HG03135 (cell line): ENCODE data around the gene TUBB.
"Not testable (repeated sequence)": the region's sequence is repeated elsewhere in the genome, so short reads cannot be mapped to it uniquely, and the experiment has no call there.

Experiments
- ATAC-seq: cut with Tn5 transposase; IDR thresholded peaks from one replicate; pipeline ENCODE4 v1.9.1; 2021; ENCODE audit warnings: mild to moderate bottlenecking, moderate library complexity; ENCODE audit not compliant: unreplicated experiment

The TUBB gene

DNA sequence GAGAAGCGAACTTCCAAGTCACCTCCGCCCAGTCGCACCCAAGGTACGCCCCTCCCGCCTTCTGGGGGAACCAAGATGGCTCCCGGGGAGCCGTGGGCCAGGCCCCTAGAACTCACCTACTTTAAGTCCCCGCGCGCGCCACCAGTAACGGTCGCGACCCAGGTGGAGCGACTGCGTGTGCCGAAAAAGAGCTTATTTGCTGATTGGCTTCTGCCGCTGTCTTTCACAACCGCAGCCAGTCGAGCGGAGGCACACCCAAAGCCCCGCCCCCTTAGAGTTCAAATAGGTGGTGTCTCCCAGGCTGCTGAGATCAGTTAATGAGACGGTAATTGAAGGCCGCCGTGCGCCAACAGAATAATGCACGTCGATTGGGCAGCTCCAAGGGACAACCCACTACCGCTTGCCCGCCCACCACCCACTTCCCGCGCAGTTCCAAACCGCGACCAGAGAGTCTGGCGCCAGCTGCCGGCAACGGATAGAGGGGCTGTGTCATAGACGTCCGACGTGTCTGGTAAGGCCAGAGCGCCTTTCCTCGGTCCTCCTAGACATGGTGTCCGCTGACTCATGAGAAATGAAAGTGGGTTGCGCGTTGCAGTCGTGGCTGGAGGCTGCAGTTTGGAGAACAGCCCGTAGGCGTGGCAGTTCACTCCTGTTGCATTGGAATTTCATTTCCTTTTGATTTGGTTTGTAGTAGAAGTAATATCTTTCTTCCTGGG is 2.9 kb upstream of the TUBB start, which contains the start of gene MDC1:
Gene MDC1, minus strand, starts transcription at position 153 of the 716 bp plus-strand sequence. CDS start 2,106 bp downstream, outside the sequence.
- ATAC-seq: peak; percentile 73

- ATAC-seq: not testable (repeated sequence)
Measured at GRCh38 chr6:30717845-30718720, 2.1 kb upstream of the TUBB start.

- no peak for ATAC-seq
Measured at GRCh38 chr6:30719356-30719755, 796 bp upstream of the TUBB start.

GRCh38 chr6:30720738-30721197 is 616 bp downstream of the TUBB start:
- no peak for ATAC-seq

- ATAC-seq: no peak
Measured at GRCh38 chr6:30721198-30722024, 1.3 kb downstream of the TUBB start.

- ATAC-seq: not testable (repeated sequence)
Measured at GRCh38 chr6:30722025-30722279, 1.8 kb downstream of the TUBB start.

GRCh38 chr6:30722280-30723112 is 2.3 kb downstream of the TUBB start:
- ATAC-seq: no peak

DNA sequence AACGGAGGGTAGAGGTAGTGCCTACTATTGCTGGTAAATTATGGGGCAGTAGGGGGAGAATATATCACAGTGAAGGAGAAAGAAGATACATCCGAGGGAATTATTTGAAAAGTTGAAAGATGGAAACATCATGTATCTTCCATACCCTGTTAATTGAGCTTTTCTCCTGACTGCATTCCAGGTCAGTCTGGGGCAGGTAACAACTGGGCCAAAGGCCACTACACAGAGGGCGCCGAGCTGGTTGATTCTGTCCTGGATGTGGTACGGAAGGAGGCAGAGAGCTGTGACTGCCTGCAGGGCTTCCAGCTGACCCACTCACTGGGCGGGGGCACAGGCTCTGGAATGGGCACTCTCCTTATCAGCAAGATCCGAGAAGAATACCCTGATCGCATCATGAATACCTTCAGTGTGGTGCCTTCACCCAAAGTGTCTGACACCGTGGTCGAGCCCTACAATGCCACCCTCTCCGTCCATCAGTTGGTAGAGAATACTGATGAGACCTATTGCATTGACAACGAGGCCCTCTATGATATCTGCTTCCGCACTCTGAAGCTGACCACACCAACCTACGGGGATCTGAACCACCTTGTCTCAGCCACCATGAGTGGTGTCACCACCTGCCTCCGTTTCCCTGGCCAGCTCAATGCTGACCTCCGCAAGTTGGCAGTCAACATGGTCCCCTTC is 3.1 kb downstream of the TUBB start:
- ATAC-seq: not testable (repeated sequence)

DNA sequence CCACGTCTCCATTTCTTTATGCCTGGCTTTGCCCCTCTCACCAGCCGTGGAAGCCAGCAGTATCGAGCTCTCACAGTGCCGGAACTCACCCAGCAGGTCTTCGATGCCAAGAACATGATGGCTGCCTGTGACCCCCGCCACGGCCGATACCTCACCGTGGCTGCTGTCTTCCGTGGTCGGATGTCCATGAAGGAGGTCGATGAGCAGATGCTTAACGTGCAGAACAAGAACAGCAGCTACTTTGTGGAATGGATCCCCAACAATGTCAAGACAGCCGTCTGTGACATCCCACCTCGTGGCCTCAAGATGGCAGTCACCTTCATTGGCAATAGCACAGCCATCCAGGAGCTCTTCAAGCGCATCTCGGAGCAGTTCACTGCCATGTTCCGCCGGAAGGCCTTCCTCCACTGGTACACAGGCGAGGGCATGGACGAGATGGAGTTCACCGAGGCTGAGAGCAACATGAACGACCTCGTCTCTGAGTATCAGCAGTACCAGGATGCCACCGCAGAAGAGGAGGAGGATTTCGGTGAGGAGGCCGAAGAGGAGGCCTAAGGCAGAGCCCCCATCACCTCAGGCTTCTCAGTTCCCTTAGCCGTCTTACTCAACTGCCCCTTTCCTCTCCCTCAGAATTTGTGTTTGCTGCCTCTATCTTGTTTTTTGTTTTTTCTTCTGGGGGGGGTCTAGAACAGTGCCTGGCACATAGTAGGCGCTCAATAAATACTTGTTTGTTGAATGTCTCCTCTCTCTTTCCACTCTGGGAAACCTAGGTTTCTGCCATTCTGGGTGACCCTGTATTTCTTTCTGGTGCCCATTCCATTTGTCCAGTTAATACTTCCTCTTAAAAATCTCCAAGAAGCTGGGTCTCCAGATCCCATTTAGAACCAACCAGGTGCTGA is 3.9 kb downstream of the TUBB start:
- not testable (repeated sequence) for ATAC-seq

GRCh38 chr6:30724906-30725667 is 4.9 kb downstream of the TUBB start:
- ATAC-seq: no peak

- no peak for ATAC-seq
Measured at GRCh38 chr6:30725713-30726505, 5.8 kb downstream of the TUBB start.

DNA sequence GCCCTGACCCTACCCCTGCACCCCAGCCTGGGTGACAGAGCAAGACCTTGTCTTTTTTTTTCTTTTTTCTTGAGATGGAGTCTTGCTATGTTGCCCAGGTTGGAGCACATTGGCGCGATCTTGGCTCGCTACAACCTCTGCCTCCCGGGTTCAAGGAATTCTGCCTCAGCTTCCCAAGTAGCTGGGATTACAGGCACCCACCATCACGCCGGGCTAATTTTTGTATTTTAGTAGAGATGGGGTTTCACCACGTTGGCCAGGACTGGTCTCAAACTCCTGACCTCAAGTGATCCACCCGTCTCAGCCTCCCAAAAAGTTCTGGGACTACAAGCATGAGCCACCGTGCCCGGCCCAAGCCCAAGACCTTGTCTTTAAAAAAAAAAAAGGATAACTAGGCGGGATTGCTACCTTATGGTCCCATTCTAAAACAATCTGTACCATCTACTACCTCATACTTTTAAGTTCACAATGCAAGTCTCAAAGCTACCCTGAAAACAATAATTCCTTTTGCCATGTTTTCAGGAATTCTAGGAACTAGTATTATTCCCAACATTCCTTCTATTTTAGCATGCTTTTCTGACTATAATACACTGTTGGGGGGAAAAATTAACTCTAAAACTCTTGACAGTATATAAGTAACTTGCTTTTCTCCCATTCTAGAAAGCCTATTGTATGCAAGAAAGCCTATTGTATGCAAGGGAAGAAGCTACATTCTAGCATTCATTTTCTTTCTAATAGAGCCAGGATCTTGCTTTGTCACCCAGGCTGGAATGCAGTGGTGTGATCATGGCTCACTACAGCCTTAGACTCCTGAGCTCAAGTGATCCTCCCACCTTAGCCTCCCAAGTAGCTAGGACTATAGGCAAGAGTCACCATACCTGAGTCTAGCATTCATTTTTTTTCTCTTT is 6.6 kb downstream of the TUBB start:
- no peak for ATAC-seq

- no peak for ATAC-seq
Measured at GRCh38 chr6:30727920-30728553, 7.9 kb downstream of the TUBB start.

DNA sequence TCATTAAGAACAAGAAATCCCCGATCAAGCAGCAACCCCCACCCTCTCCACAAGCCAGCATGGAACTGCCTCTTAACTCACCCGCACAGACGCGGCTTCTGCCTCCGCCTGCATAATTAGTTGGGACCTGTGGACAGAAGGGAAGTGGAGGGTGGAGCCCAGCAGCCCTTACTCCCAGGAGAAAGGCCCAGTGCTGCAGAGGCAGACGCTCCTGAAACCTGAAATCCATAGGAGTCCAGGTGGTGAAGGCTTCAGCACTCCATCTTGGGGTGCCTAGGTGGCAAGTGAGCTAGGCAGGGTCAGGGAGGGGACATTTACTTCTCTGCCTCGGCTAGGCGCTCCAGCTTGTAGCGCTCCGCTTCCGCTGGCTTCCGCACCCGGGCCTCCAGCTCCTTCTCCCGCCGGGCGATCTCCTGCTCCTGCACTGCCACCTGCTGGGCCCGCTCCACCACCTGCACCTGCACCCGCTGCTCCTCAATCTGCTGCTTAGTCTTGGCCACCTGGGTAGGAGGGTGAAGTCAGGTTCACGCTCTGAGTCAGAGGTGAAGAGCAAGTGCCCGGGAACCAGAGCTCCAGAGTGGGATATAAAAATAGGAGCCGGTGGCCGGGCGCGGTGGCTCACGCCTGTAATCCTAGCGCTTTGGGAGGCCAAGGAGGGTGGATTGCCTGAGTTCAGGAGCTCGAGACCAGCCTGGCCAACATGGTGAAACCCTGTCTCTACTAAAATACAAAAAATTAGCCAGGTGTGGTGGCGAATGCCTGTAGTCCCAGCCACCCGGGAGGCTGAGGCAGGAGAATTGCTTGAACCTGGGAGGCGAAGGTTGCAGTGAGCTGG is 10.7 kb downstream of the TUBB start:
- peak; percentile 46 for ATAC-seq
